Measurements from ENCODE around the gene PLXDC1.
A peak's percentile ranks its signal among the peaks of the same experiment; 100 is the strongest.

PLXDC1 gene

GRCh38 chr17:39175695-39176093 is 24.3 kb upstream of the PLXDC1 start:
- Histone ChIP-seq H2AK5ac (ENCODE audit: low read length) (no peak overlapping the region), H3K27ac (ENCODE audit: low read depth, low read length) (no peak overlapping the region)
- WGBS (ENCODE audit: extremely low coverage, insufficient coverage, low lambda C conversion rate) = no CpG with 5 or more reads among the region's 10 CpGs

GRCh38 chr17:39174920-39175694 is 23.7 kb upstream of the PLXDC1 start:
- Histone ChIP-seq H3K79me1 (ENCODE audit: low read length) (no peaks in the 10 kb centered on the region), H3K79me2 (ENCODE audit: control insufficient read depth, insufficient read depth, low read length) (no peaks in the 10 kb centered on the region), H3K4ac (ENCODE audit: low read depth, low read length) (no peak overlapping the region), H3K27ac (ENCODE audit: low read depth, low read length) (no peak overlapping the region), H3K27me3 (ENCODE audit: insufficient read depth, low read length, poor library complexity) (no peaks in the 10 kb centered on the region), H3K4me2 (ENCODE audit: low read length) (no peak overlapping the region), H3K4me1 (ENCODE audit: control insufficient read depth, low read depth, low read length) (no peaks in the 10 kb centered on the region), H3K9ac (ENCODE audit: low read length) (peak overlapping the region; percentile 2), H3K56ac (ENCODE audit: low read length) (no peak overlapping the region), H3K18ac (ENCODE audit: low read length) (no peak overlapping the region), H2BK15ac (replicated peaks; ENCODE audit: low read depth) (no peak overlapping the region), H4K5ac (ENCODE audit: low read length) (no peak overlapping the region), H4K8ac (ENCODE audit: low read depth, low read length) (no peak overlapping the region), H3K23ac (ENCODE audit: low read length) (no peak overlapping the region), H2AK5ac (ENCODE audit: low read length) (no peak overlapping the region), H2BK5ac (ENCODE audit: low read length) (no peak overlapping the region), H2BK120ac (ENCODE audit: low read depth, low read length) (no peak overlapping the region), H3K36me3 (ENCODE audit: control insufficient read depth, insufficient read depth, low read length) (no peaks in the 10 kb centered on the region), H3K4me3 (ENCODE audit: low read length) (no peak overlapping the region)
- DNase-seq = peak; percentile 87
- WGBS (ENCODE audit: extremely low coverage, insufficient coverage, low lambda C conversion rate) = no CpG with 5 or more reads among the region's 35 CpGs

More at GRCh38 chr17:39175695-39176093, 24.3 kb upstream of the PLXDC1 start:
- Histone ChIP-seq H4K5ac (ENCODE audit: low read length) (no peak overlapping the region), H3K27me3 (ENCODE audit: insufficient read depth, low read length, poor library complexity) (no peaks in the 10 kb centered on the region), H3K4me2 (ENCODE audit: low read length) (no peak overlapping the region), H3K18ac (ENCODE audit: low read length) (no peak overlapping the region), H3K36me3 (ENCODE audit: control insufficient read depth, insufficient read depth, low read length) (no peaks in the 10 kb centered on the region), H3K79me2 (ENCODE audit: control insufficient read depth, insufficient read depth, low read length) (no peaks in the 10 kb centered on the region), H3K9ac (ENCODE audit: low read length) (no peak overlapping the region), H3K56ac (ENCODE audit: low read length) (no peak overlapping the region), H3K23ac (ENCODE audit: low read length) (no peak overlapping the region), H3K4me1 (ENCODE audit: control insufficient read depth, low read depth, low read length) (no peaks in the 10 kb centered on the region), H3K4ac (ENCODE audit: low read depth, low read length) (no peak overlapping the region), H3K79me1 (ENCODE audit: low read length) (no peaks in the 10 kb centered on the region), H4K8ac (ENCODE audit: low read depth, low read length) (no peak overlapping the region), H2BK5ac (ENCODE audit: low read length) (no peak overlapping the region), H2BK15ac (replicated peaks; ENCODE audit: low read depth) (no peak overlapping the region), H2BK120ac (ENCODE audit: low read depth, low read length) (no peak overlapping the region), H3K4me3 (ENCODE audit: low read length) (no peak overlapping the region)
- no peak for DNase-seq

GRCh38 chr17:39173526-39174274 is 22.3 kb upstream of the PLXDC1 start:
- no peak overlapping the region for H4K8ac ChIP-seq (ENCODE audit: low read depth, low read length)
- H2BK5ac ChIP-seq (ENCODE audit: low read length) = no peak overlapping the region
- H3K18ac ChIP-seq (ENCODE audit: low read length) = no peak overlapping the region
- H3K56ac ChIP-seq (ENCODE audit: low read length) = peak overlapping the region; percentile 17
- no CpG with 5 or more reads among the region's 10 CpGs for WGBS (ENCODE audit: extremely low coverage, insufficient coverage, low lambda C conversion rate)
- H3K23ac ChIP-seq (ENCODE audit: low read length) = no peak overlapping the region
- H2BK120ac ChIP-seq (ENCODE audit: low read depth, low read length) = no peak overlapping the region
- no peak overlapping the region for H2BK15ac ChIP-seq (replicated peaks; ENCODE audit: low read depth)
- no peaks in the 10 kb centered on the region for H3K4me1 ChIP-seq (ENCODE audit: control insufficient read depth, low read depth, low read length)
- no peak overlapping the region for H3K9ac ChIP-seq (ENCODE audit: low read length)
- no peak overlapping the region for H4K5ac ChIP-seq (ENCODE audit: low read length)
- H3K36me3 ChIP-seq (ENCODE audit: control insufficient read depth, insufficient read depth, low read length) = no peaks in the 10 kb centered on the region
- no peak overlapping the region for H3K27ac ChIP-seq (ENCODE audit: low read depth, low read length)
- no peak for DNase-seq
- H3K4me3 ChIP-seq (ENCODE audit: low read length) = no peak overlapping the region
- H2AK5ac ChIP-seq (ENCODE audit: low read length) = no peak overlapping the region
- no peaks in the 10 kb centered on the region for H3K79me1 ChIP-seq (ENCODE audit: low read length)
- H3K27me3 ChIP-seq (ENCODE audit: insufficient read depth, low read length, poor library complexity) = no peaks in the 10 kb centered on the region
- H3K4ac ChIP-seq (ENCODE audit: low read depth, low read length) = no peak overlapping the region
- H3K79me2 ChIP-seq (ENCODE audit: control insufficient read depth, insufficient read depth, low read length) = no peaks in the 10 kb centered on the region
- H3K4me2 ChIP-seq (ENCODE audit: low read length) = no peak overlapping the region

GRCh38 chr17:39173080-39173479 is 21.6 kb upstream of the PLXDC1 start:
- no peak overlapping the region for H3K18ac ChIP-seq (ENCODE audit: low read length)
- no peak overlapping the region for H3K4me2 ChIP-seq (ENCODE audit: low read length)
- H3K4me1 ChIP-seq (ENCODE audit: control insufficient read depth, low read depth, low read length) = no peaks in the 10 kb centered on the region
- no peak overlapping the region for H2BK120ac ChIP-seq (ENCODE audit: low read depth, low read length)
- no peak overlapping the region for H3K4me3 ChIP-seq (ENCODE audit: low read length)
- no CpG with 5 or more reads among the region's 5 CpGs for WGBS (ENCODE audit: extremely low coverage, insufficient coverage, low lambda C conversion rate)
- no peak overlapping the region for H3K4ac ChIP-seq (ENCODE audit: low read depth, low read length)
- no peak overlapping the region for H2BK15ac ChIP-seq (replicated peaks; ENCODE audit: low read depth)
- H3K9ac ChIP-seq (ENCODE audit: low read length) = no peak overlapping the region
- no peak overlapping the region for H3K27ac ChIP-seq (ENCODE audit: low read depth, low read length)
- H4K8ac ChIP-seq (ENCODE audit: low read depth, low read length) = no peak overlapping the region
- no peaks in the 10 kb centered on the region for H3K79me1 ChIP-seq (ENCODE audit: low read length)
- H3K27me3 ChIP-seq (ENCODE audit: insufficient read depth, low read length, poor library complexity) = no peaks in the 10 kb centered on the region
- no peaks in the 10 kb centered on the region for H3K36me3 ChIP-seq (ENCODE audit: control insufficient read depth, insufficient read depth, low read length)
- no peak for DNase-seq
- no peak overlapping the region for H2AK5ac ChIP-seq (ENCODE audit: low read length)
- H3K79me2 ChIP-seq (ENCODE audit: control insufficient read depth, insufficient read depth, low read length) = no peaks in the 10 kb centered on the region
- no peak overlapping the region for H3K23ac ChIP-seq (ENCODE audit: low read length)
- peak overlapping the region; percentile 17 for H3K56ac ChIP-seq (ENCODE audit: low read length)
- no peak overlapping the region for H4K5ac ChIP-seq (ENCODE audit: low read length)
- H2BK5ac ChIP-seq (ENCODE audit: low read length) = no peak overlapping the region

- peak; percentile 60 for DNase-seq
- Histone ChIP-seq H3K56ac (ENCODE audit: low read length) (no peak overlapping the region), H3K79me1 (ENCODE audit: low read length) (no peaks in the 10 kb centered on the region), H2AK5ac (ENCODE audit: low read length) (no peak overlapping the region), H3K23ac (ENCODE audit: low read length) (no peak overlapping the region), H3K9ac (ENCODE audit: low read length) (no peak overlapping the region), H3K36me3 (ENCODE audit: control insufficient read depth, insufficient read depth, low read length) (no peaks in the 10 kb centered on the region), H3K27ac (ENCODE audit: low read depth, low read length) (no peak overlapping the region), H3K4me1 (ENCODE audit: control insufficient read depth, low read depth, low read length) (no peaks in the 10 kb centered on the region), H2BK5ac (ENCODE audit: low read length) (no peak overlapping the region), H3K4ac (ENCODE audit: low read depth, low read length) (no peak overlapping the region), H2BK15ac (replicated peaks; ENCODE audit: low read depth) (no peak overlapping the region), H2BK120ac (ENCODE audit: low read depth, low read length) (no peak overlapping the region), H4K5ac (ENCODE audit: low read length) (no peak overlapping the region), H3K4me3 (ENCODE audit: low read length) (no peak overlapping the region), H3K27me3 (ENCODE audit: insufficient read depth, low read length, poor library complexity) (no peaks in the 10 kb centered on the region), H4K8ac (ENCODE audit: low read depth, low read length) (no peak overlapping the region), H3K18ac (ENCODE audit: low read length) (no peak overlapping the region), H3K4me2 (ENCODE audit: low read length) (no peak overlapping the region), H3K79me2 (ENCODE audit: control insufficient read depth, insufficient read depth, low read length) (no peaks in the 10 kb centered on the region)
- WGBS (ENCODE audit: extremely low coverage, insufficient coverage, low lambda C conversion rate) = no CpG with 5 or more reads among the region's 5 CpGs
These were observed 20.5 kb upstream of the PLXDC1 start for GRCh38 chr17:39171933-39172332.
